GM18507 (cell line): ENCODE measurements around the gene NPIPB9.
"Not testable (repeated sequence)": the region's sequence is repeated elsewhere in the genome, so short reads cannot be mapped to it uniquely, and the experiment has no call there.

Experiments
- DNase-seq: peaks from one replicate; pipeline ENCODE4 v3.0.0; 2011; ENCODE audit warnings: low read depth; ENCODE audit not compliant: insufficient read length; ENCODE audit errors: extremely low spot score
- FAIRE-seq: peaks from 2 replicates; lab custom pipeline; 2011; peaks lifted over from hg19 to GRCh38; lab: Jason Lieb, UNC

NPIPB9 gene

GRCh38 chr16:28820546-28820945 lies 69.0 kb downstream of the NPIPB9 start:
- not testable (repeated sequence) for FAIRE-seq

GRCh38 chr16:28821874-28822519 lies 70.4 kb downstream of the NPIPB9 start:
- FAIRE-seq, result no peak
- DNase-seq, result no peak

More at GRCh38 chr16:28820546-28820945, 69.0 kb downstream of the NPIPB9 start:
- DNase-seq, result not testable (repeated sequence)
